Upper lobe of left lung (tissue), 4 donors: Measurements from ENCODE around the gene OPCML.

ENCODE experiments used
- POLR2AphosphoS5 ChIP-seq, 2 donors: sonication (generic); formaldehyde crosslinking; IDR thresholded peaks; one replicate each; pipeline ENCODE4 v1.5.1; 2017; ENCODE audit warnings: antibody characterized with exemption in 2 of 2
- TF ChIP-seq, protein P1 (sequence below), 6 experiments: fragments of 450-650 bp in 4 of 6; fragments of 200-600 bp in 2 of 6; sonication (generic) in 2 of 6; IDR thresholded peaks; one replicate each; pipeline ENCODE4 v1.5.1; 2016 to 2019; ENCODE audit warnings: antibody characterized with exemption in 6 of 6

DNA sequence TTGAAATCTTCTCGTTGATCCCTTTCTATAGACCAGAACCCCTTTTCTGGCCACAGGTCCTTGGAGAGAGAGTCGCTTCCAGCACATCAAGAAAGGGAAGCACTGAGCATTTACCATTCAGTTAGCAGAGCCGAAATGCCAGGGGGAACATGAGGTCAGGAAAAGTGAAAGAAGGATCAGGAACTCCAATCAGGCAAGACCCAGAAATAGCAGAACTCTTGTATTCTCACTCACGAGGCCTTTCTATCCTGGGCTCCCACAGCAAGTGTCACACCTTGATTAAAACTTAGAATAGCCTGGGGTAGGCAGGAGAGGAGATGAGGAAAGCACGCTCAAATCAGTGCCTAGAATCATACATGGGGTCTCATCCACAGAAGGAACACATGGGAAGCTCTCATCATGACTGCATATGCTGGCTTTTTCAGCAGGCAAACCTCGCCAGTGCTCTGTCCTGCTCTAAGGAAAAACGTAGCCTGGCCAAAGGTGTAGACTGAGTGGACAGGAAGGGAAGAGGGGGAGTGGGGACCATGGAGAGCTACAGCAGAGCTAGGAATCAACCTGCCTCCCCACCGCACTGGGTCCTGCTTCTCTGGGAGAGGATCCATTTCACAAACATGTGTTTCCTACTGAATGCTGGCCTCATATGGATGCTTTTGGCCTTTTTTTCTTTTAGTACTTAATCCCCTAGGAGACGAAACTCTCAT is 40.5 kb downstream of the OPCML start:
- TF ChIP-seq, protein P1, sequence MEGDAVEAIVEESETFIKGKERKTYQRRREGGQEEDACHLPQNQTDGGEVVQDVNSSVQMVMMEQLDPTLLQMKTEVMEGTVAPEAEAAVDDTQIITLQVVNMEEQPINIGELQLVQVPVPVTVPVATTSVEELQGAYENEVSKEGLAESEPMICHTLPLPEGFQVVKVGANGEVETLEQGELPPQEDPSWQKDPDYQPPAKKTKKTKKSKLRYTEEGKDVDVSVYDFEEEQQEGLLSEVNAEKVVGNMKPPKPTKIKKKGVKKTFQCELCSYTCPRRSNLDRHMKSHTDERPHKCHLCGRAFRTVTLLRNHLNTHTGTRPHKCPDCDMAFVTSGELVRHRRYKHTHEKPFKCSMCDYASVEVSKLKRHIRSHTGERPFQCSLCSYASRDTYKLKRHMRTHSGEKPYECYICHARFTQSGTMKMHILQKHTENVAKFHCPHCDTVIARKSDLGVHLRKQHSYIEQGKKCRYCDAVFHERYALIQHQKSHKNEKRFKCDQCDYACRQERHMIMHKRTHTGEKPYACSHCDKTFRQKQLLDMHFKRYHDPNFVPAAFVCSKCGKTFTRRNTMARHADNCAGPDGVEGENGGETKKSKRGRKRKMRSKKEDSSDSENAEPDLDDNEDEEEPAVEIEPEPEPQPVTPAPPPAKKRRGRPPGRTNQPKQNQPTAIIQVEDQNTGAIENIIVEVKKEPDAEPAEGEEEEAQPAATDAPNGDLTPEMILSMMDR (IDR thresholded peaks at IDR 0.05) = no peak
- TF ChIP-seq POLR2AphosphoS5 (IDR thresholded peaks at IDR 0.05) = no peak
